HG03571 (cell line): ENCODE data around the gene ANKH.

Source experiments
- ATAC-seq: cut with Tn5 transposase; IDR thresholded peaks from one replicate; pipeline ENCODE4 v1.9.1; 2021; ENCODE audit not compliant: unreplicated experiment

Gene ANKH

GRCh38 chr5:14696057-14696456 lies 175.5 kb downstream of the ANKH start:
- ATAC-seq = no peak

GRCh38 chr5:14695152-14695551 lies 176.4 kb downstream of the ANKH start:
- no peak for ATAC-seq

- ATAC-seq = no peak
These were observed 178.5 kb downstream of the ANKH start for GRCh38 chr5:14693070-14693469.

GRCh38 chr5:14687023-14687665 lies 184.4 kb downstream of the ANKH start:
- no peak for ATAC-seq

GRCh38 chr5:14686517-14686916 lies 185.1 kb downstream of the ANKH start:
- ATAC-seq = no peak

GRCh38 chr5:14685757-14686156 lies 185.8 kb downstream of the ANKH start:
- ATAC-seq = peak; percentile 84

GRCh38 chr5:14684757-14685156 lies 186.8 kb downstream of the ANKH start:
- no peak for ATAC-seq

- ATAC-seq = no peak
These were observed 187.6 kb downstream of the ANKH start for GRCh38 chr5:14683906-14684455.

GRCh38 chr5:14681236-14681752 lies 190.3 kb downstream of the ANKH start:
- ATAC-seq = no peak

- no peak for ATAC-seq
These were observed 192.0 kb downstream of the ANKH start for GRCh38 chr5:14679595-14679994.

GRCh38 chr5:14678773-14679334 lies 192.7 kb downstream of the ANKH start:
- ATAC-seq = no peak

- peak; percentile 46 for ATAC-seq
These were observed 195.3 kb downstream of the ANKH start for GRCh38 chr5:14676320-14676719.

- peak; percentile 44 for ATAC-seq
These were observed 195.7 kb downstream of the ANKH start for GRCh38 chr5:14675865-14676300.

GRCh38 chr5:14674983-14675854 lies 196.4 kb downstream of the ANKH start:
- no peak for ATAC-seq

- ATAC-seq = no peak
These were observed 198.1 kb downstream of the ANKH start for GRCh38 chr5:14673443-14673842.

GRCh38 chr5:14672484-14673394 lies 198.8 kb downstream of the ANKH start:
- no peak for ATAC-seq

GRCh38 chr5:14672082-14672481 lies 199.5 kb downstream of the ANKH start:
- ATAC-seq = no peak

GRCh38 chr5:14671414-14671813 lies 200.2 kb downstream of the ANKH start:
- ATAC-seq = no peak

GRCh38 chr5:14669975-14670374 lies 201.6 kb downstream of the ANKH start:
- ATAC-seq = no peak

- no peak for ATAC-seq
These were observed 202.2 kb downstream of the ANKH start for GRCh38 chr5:14669415-14669814.
